Testis (tissue), 2 donors: ENCODE data around the gene RASAL1.

Experiments used
- POLR2A ChIP-seq: fragments of 450-650 bp; IDR thresholded peaks from one replicate; pipeline ENCODE4 v1.6.1; 2017; ENCODE audit warnings: antibody characterized with exemption, mild to moderate bottlenecking, moderate library complexity
- TF ChIP-seq, protein P1 (sequence below), 3 experiments: fragments of 450-650 bp in 2 of 3; fragments of 200-600 bp in 1 of 3; sonication (generic) in 1 of 3; IDR thresholded peaks; one replicate each; pipeline ENCODE4 v1.5.1; 2016 to 2019; ENCODE audit warnings: antibody characterized with exemption in 3 of 3, mild to moderate bottlenecking in 2 of 3, moderate library complexity in 1 of 3

GRCh38 chr12:113054948-113055486 is 80.5 kb downstream of the RASAL1 start:
- TF ChIP-seq, protein P1, sequence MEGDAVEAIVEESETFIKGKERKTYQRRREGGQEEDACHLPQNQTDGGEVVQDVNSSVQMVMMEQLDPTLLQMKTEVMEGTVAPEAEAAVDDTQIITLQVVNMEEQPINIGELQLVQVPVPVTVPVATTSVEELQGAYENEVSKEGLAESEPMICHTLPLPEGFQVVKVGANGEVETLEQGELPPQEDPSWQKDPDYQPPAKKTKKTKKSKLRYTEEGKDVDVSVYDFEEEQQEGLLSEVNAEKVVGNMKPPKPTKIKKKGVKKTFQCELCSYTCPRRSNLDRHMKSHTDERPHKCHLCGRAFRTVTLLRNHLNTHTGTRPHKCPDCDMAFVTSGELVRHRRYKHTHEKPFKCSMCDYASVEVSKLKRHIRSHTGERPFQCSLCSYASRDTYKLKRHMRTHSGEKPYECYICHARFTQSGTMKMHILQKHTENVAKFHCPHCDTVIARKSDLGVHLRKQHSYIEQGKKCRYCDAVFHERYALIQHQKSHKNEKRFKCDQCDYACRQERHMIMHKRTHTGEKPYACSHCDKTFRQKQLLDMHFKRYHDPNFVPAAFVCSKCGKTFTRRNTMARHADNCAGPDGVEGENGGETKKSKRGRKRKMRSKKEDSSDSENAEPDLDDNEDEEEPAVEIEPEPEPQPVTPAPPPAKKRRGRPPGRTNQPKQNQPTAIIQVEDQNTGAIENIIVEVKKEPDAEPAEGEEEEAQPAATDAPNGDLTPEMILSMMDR (IDR thresholded peaks at IDR 0.05), result no peak
- TF ChIP-seq POLR2A, result no peak
